Coronary artery (tissue), 2 donors: ENCODE measurements around the gene VMP1.
"Not testable (repeated sequence)": the region's sequence is repeated elsewhere in the genome, so short reads cannot be mapped to it uniquely, and the experiment has no call there.

ENCODE experiments used
- DNase-seq: peaks from one replicate; pipeline ENCODE4 v3.0.0-alpha.2; 2017; ENCODE audit warnings: low spot score
- H3K27ac ChIP-seq, 2 donors: fragments of 200-600 bp; sonication (generic); one replicate each; pipeline ENCODE4 v1.5.1; 2016 to 2019
- H3K4me3 ChIP-seq: fragments of 200-600 bp; sonication (generic); 2 replicates; pipeline ENCODE4 v1.5.1; 2016; ENCODE audit warnings: mild to moderate bottlenecking, moderate library complexity
- CTCF ChIP-seq: fragments of 200-600 bp; sonication (generic); IDR thresholded peaks from one replicate; pipeline ENCODE4 v1.5.1; 2019; ENCODE audit warnings: antibody characterized with exemption

VMP1 gene

GRCh38 chr17:59771093-59771492 lies 63.6 kb downstream of the VMP1 start:
- no peak for TF ChIP-seq CTCF
- no peak overlapping the region for H3K4me3 ChIP-seq
- H3K27ac ChIP-seq = no peak overlapping the region
- no peak for DNase-seq

GRCh38 chr17:59775786-59776350 lies 68.4 kb downstream of the VMP1 start:
- DNase-seq = no peak
- H3K4me3 ChIP-seq = no peak overlapping the region
- TF ChIP-seq CTCF = no peak
- no peak overlapping the region for H3K27ac ChIP-seq

GRCh38 chr17:59776577-59776976 lies 69.1 kb downstream of the VMP1 start:
- no peak for TF ChIP-seq CTCF
- H3K4me3 ChIP-seq = no peak overlapping the region
- no peak for DNase-seq
- H3K27ac ChIP-seq = no peak overlapping the region

GRCh38 chr17:59777033-59777432 lies 69.6 kb downstream of the VMP1 start:
- no peak for DNase-seq
- no peak for TF ChIP-seq CTCF
- H3K4me3 ChIP-seq = no peak overlapping the region
- no peak overlapping the region for H3K27ac ChIP-seq

- no peak for TF ChIP-seq CTCF
- H3K27ac ChIP-seq = no peak overlapping the region
- H3K4me3 ChIP-seq = no peak overlapping the region
- DNase-seq = no peak
These were observed 71.5 kb downstream of the VMP1 start for GRCh38 chr17:59778996-59779395.

GRCh38 chr17:59779521-59779920 lies 72.1 kb downstream of the VMP1 start:
- H3K4me3 ChIP-seq = no peak overlapping the region
- no peak for DNase-seq
- no peak for TF ChIP-seq CTCF
- no peak overlapping the region for H3K27ac ChIP-seq

GRCh38 chr17:59780548-59780947 lies 73.1 kb downstream of the VMP1 start:
- H3K4me3 ChIP-seq, H3K27ac ChIP-seq, DNase-seq: not testable (repeated sequence)
